HG03565 (cell line): ENCODE data around the gene NALF2.

ENCODE experiments used
- ATAC-seq: cut with Tn5 transposase; IDR thresholded peaks from one replicate; pipeline ENCODE4 v1.9.1; 2021; ENCODE audit warnings: mild to moderate bottlenecking, moderate library complexity; ENCODE audit not compliant: unreplicated experiment

Gene NALF2

DNA sequence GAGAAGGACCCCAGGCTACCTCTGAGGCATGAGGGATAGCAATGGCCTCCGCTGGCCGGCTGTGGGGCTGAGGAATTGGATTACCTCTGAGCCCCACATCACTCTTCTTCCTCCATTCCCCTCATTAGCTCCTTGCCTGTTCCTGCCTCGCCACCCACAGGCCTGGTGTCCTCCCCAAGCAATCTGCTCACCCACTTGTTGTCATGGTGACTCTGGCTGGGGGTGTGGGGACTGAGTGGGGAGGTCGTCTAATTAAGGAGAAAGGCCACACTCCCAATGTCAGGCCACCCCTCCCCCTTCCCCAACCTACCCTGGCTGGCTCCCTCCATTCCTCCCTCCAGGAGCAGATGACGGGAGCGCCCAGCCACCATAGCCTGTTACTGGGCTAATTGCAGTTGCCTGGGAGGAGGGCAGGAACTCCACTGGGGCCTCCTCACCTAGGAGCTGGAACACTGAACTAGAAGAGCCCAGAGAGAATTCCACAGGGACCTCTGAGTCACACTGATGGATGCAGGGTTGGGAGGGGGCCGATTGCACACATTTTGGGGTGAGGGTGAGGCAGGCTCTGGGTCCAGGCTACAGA lies 20.7 kb downstream of the NALF2 start:
- no peak for ATAC-seq

DNA sequence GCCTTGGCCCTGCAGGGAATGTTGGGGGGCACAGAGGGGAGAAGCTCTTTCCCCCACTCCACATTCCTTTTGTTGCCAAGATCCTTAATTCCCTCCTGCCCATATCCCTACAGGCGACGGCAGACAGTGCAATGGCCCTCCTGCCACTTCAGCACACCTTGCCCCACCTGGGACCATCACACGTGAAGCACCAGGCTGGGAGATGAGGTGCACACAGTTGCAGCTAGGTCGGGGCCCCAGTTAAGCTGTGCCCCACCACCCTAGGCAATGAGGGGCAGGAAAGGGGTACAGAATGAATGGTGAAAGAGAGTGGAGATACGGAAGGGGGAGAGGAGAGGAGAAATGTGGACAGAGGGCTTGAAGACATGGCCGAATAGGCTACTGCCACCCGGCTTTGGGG lies 26.2 kb downstream of the NALF2 start:
- ATAC-seq, result no peak

DNA sequence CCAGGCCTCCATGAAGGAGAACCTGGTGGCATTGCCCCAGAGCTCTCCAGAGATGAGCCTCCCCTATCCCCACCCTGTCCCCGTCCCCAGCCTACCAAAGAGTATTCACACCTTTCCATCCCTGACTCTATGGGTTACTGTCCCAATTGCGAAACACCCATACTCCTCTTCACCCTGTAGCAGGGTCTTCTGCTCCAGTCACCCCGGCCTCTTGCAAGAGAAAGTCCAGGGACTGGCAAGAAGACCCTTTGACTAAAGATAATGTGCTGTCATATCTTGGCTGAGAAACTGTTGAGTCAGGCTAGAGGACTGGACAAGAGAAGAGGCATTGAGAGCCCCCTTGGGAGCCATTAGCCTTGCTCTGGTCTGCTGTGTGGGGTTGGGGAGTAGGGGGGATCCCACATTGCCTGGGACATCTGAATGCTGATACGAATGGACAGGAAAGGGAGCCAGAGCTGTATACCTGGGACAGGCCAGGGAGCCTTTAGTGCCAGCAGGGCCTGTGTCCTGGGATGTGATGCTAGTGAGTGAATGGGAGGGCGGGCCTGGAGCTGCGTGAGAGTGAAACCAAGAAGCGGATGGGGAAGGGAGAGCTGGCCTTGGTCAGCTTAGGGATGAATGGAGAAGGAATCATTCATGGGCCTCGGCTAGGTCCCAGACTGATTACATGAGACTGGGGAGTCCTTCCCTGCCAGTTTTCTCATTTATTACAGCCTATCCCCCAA lies 27.1 kb downstream of the NALF2 start:
- no peak for ATAC-seq

DNA sequence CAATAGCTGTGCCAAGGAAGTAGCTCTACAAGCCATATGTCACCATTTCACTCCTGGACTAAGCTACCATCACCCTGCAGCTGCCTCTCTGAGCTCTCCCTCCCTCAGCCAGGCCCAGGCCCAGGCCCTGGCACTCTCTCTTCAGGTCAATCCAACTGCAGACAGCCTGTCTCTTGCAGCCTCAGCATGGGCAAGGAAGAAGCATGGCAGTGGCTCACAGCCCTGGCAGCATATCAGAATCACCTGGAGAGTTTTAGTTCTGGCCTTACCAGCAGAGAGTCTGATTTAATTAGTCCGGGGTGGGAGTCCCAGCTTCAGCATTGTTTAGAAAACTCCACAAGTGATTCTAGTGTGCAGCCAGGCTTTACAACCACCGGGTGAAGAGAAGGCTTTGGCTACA lies 31.5 kb downstream of the NALF2 start:
- no peak for ATAC-seq

DNA sequence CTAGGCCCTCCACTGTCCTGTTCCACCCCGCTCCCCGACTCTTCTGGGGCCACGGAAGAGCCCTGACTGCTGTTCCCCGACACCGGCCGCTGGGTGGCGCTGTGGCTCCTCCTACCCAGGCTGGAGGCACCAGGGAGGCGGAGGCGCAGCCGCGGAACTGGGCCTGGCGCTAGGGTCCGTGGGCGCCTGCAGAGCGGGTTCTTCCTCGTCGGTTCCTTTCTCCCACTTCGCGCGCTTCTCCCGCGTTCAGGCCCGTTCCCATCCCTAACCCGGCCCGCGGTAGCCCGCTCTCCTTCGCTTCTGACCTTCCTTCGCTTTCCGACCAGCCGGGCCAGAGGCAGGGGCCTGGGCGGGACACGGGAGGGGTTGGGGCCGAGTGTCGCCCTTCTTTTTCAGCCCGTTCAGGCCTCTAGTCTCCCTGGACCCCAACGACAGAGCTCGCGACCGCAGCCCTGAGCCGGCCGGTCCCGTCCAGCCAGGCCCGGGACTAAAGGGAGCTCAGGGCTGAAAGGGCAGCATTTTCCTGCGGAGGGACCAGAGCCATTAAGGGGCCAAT lies 34.3 kb downstream of the NALF2 start:
- peak; percentile 84 for ATAC-seq

DNA sequence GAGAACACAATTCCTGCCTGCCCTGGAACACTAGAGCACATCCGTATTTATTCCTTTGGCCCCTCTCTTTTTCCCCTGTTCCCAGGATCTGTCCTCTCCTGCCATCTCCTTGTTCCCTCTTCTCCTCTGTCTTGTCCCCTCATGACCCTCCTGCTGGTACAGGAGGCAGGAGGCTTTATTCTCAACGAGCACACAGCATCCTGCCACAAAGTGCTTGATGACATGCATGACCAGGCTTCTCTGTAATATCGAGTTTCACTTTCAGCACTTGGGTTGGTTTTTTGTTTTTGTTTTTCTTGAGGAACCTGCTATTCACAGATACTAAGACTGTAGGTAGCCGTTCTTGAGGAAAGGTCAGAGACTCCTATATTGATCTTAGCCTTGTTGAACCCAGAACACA lies 35.3 kb downstream of the NALF2 start:
- peak; percentile 64 for ATAC-seq

DNA sequence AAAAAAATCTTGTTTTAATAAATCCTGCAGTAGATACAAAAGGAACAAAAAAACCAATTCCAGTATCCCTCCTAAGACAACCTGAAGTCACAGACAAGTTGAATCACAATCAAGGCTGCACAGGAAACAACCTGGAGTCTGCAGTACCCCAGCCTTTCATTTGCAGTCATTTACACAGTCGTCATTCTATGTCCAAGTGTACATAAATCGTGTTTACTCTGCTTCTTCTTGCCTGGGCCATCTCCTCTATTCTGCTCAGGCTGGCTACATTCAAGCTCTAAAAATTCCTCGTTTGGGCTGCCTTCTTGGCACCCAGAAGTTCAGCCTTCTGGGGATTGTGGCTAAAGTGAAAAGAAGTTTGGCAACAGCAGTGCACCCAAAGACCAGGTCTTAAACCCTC lies 37.8 kb downstream of the NALF2 start:
- no peak for ATAC-seq

DNA sequence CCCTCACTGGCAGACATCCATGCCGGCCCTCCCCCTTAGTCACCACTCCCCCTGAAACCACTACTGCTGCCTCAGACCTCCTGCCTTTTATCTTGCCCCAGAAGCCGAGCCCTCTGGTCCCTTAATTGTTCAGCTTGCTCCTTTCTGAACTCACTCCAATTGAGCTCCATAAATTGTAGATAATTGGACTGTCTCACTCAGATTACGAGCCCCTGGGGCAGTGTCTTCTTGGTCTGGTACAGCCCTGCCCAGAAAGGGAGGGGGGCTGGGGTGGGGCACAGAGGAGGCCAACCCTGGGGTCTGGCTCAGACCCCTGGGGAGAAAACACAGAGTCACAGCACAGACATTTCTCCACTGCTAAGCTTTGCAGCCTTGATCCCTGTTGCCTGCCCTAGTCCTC lies 39.4 kb downstream of the NALF2 start:
- no peak for ATAC-seq

DNA sequence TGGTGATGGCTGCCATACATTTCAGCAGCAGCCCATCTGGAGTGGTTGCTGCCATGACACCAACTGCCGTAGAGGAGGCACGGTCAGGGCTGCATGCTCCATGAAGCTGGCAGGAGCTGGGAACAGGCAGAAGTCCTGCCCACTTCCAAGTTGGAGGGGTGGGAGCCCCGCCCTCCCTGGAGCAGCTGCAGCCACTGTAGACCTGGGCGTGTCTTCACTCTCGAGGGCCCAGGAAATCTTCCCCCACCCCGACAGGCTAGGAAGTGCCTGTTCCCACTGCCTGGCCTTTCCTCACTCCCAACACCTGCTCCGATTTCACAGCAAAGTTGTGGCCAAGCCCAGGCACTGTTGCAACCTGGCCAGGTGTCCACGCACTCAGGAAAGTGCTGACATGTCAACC lies 42.3 kb downstream of the NALF2 start:
- ATAC-seq, result no peak

DNA sequence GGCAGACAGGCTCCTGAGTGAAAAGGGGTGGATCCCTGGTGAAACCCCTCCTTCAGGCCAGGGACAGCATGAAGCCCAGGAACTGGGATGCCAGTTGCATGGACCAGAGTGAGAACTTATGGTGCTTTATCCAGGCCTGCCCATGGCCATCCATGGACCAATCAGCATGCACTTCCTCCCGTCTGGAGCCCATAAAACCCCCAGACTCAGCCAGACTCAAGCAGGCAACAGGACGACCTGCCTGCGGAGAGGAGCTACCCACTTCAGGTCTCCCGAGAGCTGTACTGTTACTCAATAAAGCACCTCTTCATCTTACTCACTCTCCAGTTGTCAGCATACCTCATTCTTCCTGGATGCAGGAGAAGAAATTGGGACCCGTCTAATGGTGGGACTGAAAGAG lies 42.9 kb downstream of the NALF2 start:
- no peak for ATAC-seq

DNA sequence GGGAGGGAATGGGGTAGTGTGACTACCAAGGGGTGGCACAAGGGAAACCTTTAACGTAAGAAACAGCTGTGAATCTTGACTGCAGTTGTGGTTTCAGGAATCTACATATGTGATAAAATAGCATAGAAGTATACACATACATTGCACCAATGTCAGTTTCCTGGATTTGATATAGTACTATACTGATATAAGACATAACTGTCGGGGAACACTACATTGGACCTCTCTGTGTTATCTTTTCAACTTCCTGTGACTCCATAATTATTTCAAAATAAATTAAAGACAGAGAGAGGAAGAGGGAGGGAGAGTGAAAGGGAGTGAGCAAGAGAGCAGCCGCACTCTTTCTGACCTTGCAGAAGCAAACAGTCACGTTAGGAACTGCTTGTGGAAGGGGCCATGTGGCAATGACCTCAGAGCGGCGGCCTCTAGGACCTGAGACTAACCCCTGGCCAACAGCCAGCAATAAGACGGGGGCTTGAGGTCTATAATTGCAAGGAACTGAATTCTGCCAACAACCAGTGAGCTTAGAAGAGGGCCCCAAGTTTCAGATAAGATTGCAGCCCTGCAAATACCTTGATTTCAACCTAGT lies 47.4 kb downstream of the NALF2 start:
- ATAC-seq, result no peak

DNA sequence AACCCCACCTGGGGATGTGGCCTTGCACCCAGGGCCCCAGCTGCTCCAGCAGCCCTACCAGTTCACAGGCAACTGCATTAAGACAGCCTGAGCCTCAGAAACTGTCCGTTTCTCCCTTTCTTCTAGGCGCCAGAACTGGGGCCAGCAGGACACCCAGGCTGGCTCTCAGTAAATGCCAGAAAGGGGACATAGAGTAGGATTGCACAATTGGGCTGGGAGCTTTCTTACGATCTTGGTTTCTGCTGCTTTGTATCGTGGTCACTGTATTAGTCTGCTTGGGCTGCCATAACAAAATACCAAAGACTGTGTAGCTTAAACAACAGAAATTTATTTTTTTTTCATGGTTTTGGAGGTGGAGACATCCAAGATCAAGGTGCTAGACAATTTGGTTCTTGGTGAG lies 48.4 kb downstream of the NALF2 start:
- ATAC-seq, result no peak
